Keratinocyte (primary cell): ENCODE results near the gene TMPRSS4.

Experiments used
- CTCF ChIP-seq, 3 experiments: IDR thresholded peaks in 1 of 3; conservative IDR thresholded peaks in 1 of 3; optimal IDR thresholded peaks in 1 of 3; 2 replicates in 2 of 3; 3 replicates in 1 of 3; pipeline versions ENCODE3 to v1.5.1; 2011; ENCODE audit warnings: low read length in 3 of 3, mild to moderate bottlenecking in 3 of 3, moderate library complexity in 2 of 3, control low read depth in 1 of 3, inconsistent platforms in 1 of 3; ENCODE audit not compliant: insufficient read depth in 2 of 3; ENCODE audit errors: extremely low read depth in 1 of 3
- EZH2 ChIP-seq: IDR thresholded peaks from one replicate; pipeline ENCODE4 v1.6.1; 2012; ENCODE audit warnings: inconsistent platforms, mild to moderate bottlenecking, low read length, moderate library complexity

- TF ChIP-seq CTCF (optimal IDR thresholded peaks at IDR 0.05 in 1 of 3, IDR thresholded peaks at IDR 0.05 in 1 of 3, conservative IDR thresholded peaks at IDR 0.05 in 1 of 3; ENCODE audit: extremely low read depth in 1 of 3, insufficient read depth in 2 of 3, low read length in 3 of 3) (no peak), EZH2 (no peak)
Measured at GRCh38 chr11:118155776-118156530, 79.1 kb downstream of the TMPRSS4 start.
